Keratinocyte (primary cell): ENCODE data around the gene SLC6A7. TPM values are rescaled to one million over a fixed set of nuclear protein-coding genes. Genes with fewer than 3 reads are reported as not detected.

Source experiments
- DNase-seq: peaks from one replicate; pipeline ENCODE4 v3.0.0-alpha.2; 2011; ENCODE audit warnings: low read depth, missing footprints, low spot score
- FAIRE-seq: peaks from 2 replicates; lab custom pipeline; 2011; peaks lifted over from hg19 to GRCh38; lab: Jason Lieb, UNC
- H2AFZ ChIP-seq: 2 replicates; pipeline ENCODE4 v1.6.0; 2012; ENCODE audit warnings: low read length, control low read depth, inconsistent platforms; ENCODE audit not compliant: control insufficient read depth
- H3K27ac ChIP-seq: 2 replicates; pipeline ENCODE4 v1.5.1; 2011; ENCODE audit warnings: low read length; ENCODE audit not compliant: control insufficient read depth, insufficient read depth
- H3K27me3 ChIP-seq: 3 replicates; pipeline ENCODE4 v1.6.0; 2011; ENCODE audit warnings: low read length; ENCODE audit not compliant: control insufficient read depth, insufficient read depth; ENCODE audit errors: extremely low read depth
- H3K36me3 ChIP-seq, 2 experiments: 2 replicates in 1 of 2; 3 replicates in 1 of 2; pipeline ENCODE4 v1.5.1; 2011; ENCODE audit warnings: low read length in 2 of 2, mild to moderate bottlenecking in 1 of 2; ENCODE audit not compliant: control insufficient read depth in 2 of 2, insufficient read depth in 2 of 2; ENCODE audit errors: extremely low read depth in 1 of 2
- H3K4me1 ChIP-seq: 3 replicates; pipeline ENCODE4 v1.5.1; 2011; ENCODE audit warnings: low read length; ENCODE audit not compliant: control insufficient read depth, insufficient read depth; ENCODE audit errors: extremely low read depth
- H3K4me2 ChIP-seq: 3 replicates; pipeline ENCODE4 v1.6.0; 2011; ENCODE audit warnings: low read depth, low read length; ENCODE audit not compliant: control insufficient read depth, insufficient read depth; ENCODE audit errors: extremely low read depth
- H3K4me3 ChIP-seq, 3 experiments: fragments of 200-600 bp in 1 of 3; sonication (generic) in 1 of 3; 2 replicates in 2 of 3; 3 replicates in 1 of 3; pipeline ENCODE4 v1.5.1; 2011 to 2016; ENCODE audit warnings: low read length in 3 of 3, mild to moderate bottlenecking in 3 of 3, control low read depth in 2 of 3, inconsistent platforms in 1 of 3, low read depth in 1 of 3, mixed read lengths in 1 of 3, mixed run types in 1 of 3, moderate library complexity in 1 of 3; ENCODE audit not compliant: control insufficient read depth in 2 of 3, insufficient read depth in 2 of 3; ENCODE audit errors: extremely low read depth in 1 of 3
- H3K79me2 ChIP-seq: 2 replicates; pipeline ENCODE4 v1.6.0; 2012; ENCODE audit warnings: low read length; ENCODE audit not compliant: control insufficient read depth, insufficient read depth
- H3K9ac ChIP-seq: 3 replicates; pipeline ENCODE4 v1.6.0; 2011; ENCODE audit warnings: low read length; ENCODE audit not compliant: control insufficient read depth, insufficient read depth; ENCODE audit errors: extremely low read depth
- H3K9me1 ChIP-seq: 3 replicates; pipeline ENCODE4 v1.6.0; 2011; ENCODE audit warnings: low read length; ENCODE audit not compliant: control insufficient read depth, insufficient read depth; ENCODE audit errors: extremely low read depth
- H3K9me3 ChIP-seq: 2 replicates; pipeline ENCODE4 v1.5.1; 2012; ENCODE audit warnings: low read depth, low read length; ENCODE audit not compliant: control insufficient read depth
- H4K20me1 ChIP-seq: 3 replicates; pipeline ENCODE4 v1.6.0; 2011; ENCODE audit warnings: low read length; ENCODE audit not compliant: control insufficient read depth, insufficient read depth; ENCODE audit errors: extremely low read depth
- EZH2 ChIP-seq: IDR thresholded peaks from one replicate; pipeline ENCODE4 v1.6.1; 2012; ENCODE audit warnings: inconsistent platforms, mild to moderate bottlenecking, low read length, moderate library complexity
- dilution Hi-C: fragments of 300-500 bp; cut with MboI; formaldehyde crosslinking; loops from one replicate; pipeline ENCODE4 v1.7.0; 2020; ENCODE audit warnings: low sequenced_read_pairs; ENCODE audit not compliant: extremely low pct_ligation_motif_present
- polyA plus RNA-seq, 5 experiments: library from polyadenylated mRNA; depleted of rRNA in 3 of 5; stranded (reverse) in 3 of 5; stranded (forward) in 1 of 5; unstranded in 1 of 5; fragments of >200 nt; gene quantifications; 1 replicate in 1 of 5; 2 replicates in 3 of 5; 3 replicates in 1 of 5; pipeline versions ENCODE4 v1.2.1 to v1.2.3, GENCODE V29; 2011 to 2012; ENCODE audit warnings: missing spikeins in 2 of 5, low read depth in 1 of 5, low replicate concordance in 1 of 5
- TF ChIP-seq, protein P1 (sequence below), 3 experiments: IDR thresholded peaks in 1 of 3; conservative IDR thresholded peaks in 1 of 3; optimal IDR thresholded peaks in 1 of 3; 2 replicates in 2 of 3; 3 replicates in 1 of 3; pipeline versions ENCODE3 to v1.5.1; 2011; ENCODE audit warnings: low read length in 3 of 3, mild to moderate bottlenecking in 3 of 3, moderate library complexity in 2 of 3, control low read depth in 1 of 3, inconsistent platforms in 1 of 3; ENCODE audit not compliant: insufficient read depth in 2 of 3; ENCODE audit errors: extremely low read depth in 1 of 3

The SLC6A7 gene
- polyA plus RNA-seq, 1 donor (not counting 4 experiments of a cell fraction or from before 2014, with no cell fraction given), result not detected

GRCh38 chr5:150157168-150157567, 32.7 kb upstream of the SLC6A7 start:
- Histone ChIP-seq H3K27ac (no peak overlapping the region), H2AFZ (no peak overlapping the region), H3K79me2 (no peaks in the 10 kb centered on the region), H4K20me1 (no peaks in the 10 kb centered on the region), H3K9me3 (no peaks in the 10 kb centered on the region), H3K4me3 (no peak overlapping the region), H3K4me2 (no peak overlapping the region), H3K27me3 (peaks cover 37% of the 10 kb centered on the region), H3K9ac (no peak overlapping the region), H3K9me1 (no peaks in the 10 kb centered on the region), H3K36me3 (no peaks in the 10 kb centered on the region), H3K4me1 (no peaks in the 10 kb centered on the region)
- DNase-seq (no peak), FAIRE-seq (no peak)
- no peak for TF ChIP-seq EZH2
- TF ChIP-seq, protein P1, sequence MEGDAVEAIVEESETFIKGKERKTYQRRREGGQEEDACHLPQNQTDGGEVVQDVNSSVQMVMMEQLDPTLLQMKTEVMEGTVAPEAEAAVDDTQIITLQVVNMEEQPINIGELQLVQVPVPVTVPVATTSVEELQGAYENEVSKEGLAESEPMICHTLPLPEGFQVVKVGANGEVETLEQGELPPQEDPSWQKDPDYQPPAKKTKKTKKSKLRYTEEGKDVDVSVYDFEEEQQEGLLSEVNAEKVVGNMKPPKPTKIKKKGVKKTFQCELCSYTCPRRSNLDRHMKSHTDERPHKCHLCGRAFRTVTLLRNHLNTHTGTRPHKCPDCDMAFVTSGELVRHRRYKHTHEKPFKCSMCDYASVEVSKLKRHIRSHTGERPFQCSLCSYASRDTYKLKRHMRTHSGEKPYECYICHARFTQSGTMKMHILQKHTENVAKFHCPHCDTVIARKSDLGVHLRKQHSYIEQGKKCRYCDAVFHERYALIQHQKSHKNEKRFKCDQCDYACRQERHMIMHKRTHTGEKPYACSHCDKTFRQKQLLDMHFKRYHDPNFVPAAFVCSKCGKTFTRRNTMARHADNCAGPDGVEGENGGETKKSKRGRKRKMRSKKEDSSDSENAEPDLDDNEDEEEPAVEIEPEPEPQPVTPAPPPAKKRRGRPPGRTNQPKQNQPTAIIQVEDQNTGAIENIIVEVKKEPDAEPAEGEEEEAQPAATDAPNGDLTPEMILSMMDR (optimal IDR thresholded peaks at IDR 0.05 in 1 of 3, IDR thresholded peaks at IDR 0.05 in 1 of 3, conservative IDR thresholded peaks at IDR 0.05 in 1 of 3; ENCODE audit: extremely low read depth in 1 of 3, insufficient read depth in 2 of 3, low read length in 3 of 3), result no peak
- dilution Hi-C loops, result no loop called here

- TF ChIP-seq, protein P1 (optimal IDR thresholded peaks at IDR 0.05 in 1 of 3, IDR thresholded peaks at IDR 0.05 in 1 of 3, conservative IDR thresholded peaks at IDR 0.05 in 1 of 3; ENCODE audit: extremely low read depth in 1 of 3, insufficient read depth in 2 of 3, low read length in 3 of 3), result no peak
- no peak for TF ChIP-seq EZH2
- Histone ChIP-seq H3K4me2 (no peak overlapping the region), H3K4me3 (no peak overlapping the region), H2AFZ (no peak overlapping the region), H3K9ac (no peak overlapping the region), H3K79me2 (no peaks in the 10 kb centered on the region), H3K36me3 (no peaks in the 10 kb centered on the region), H3K27ac (no peak overlapping the region), H3K9me1 (no peaks in the 10 kb centered on the region), H4K20me1 (no peaks in the 10 kb centered on the region), H3K9me3 (no peaks in the 10 kb centered on the region), H3K4me1 (no peaks in the 10 kb centered on the region), H3K27me3 (peaks cover 25% of the 10 kb centered on the region)
- no peak for FAIRE-seq
- dilution Hi-C loops, result no loop called here
- no peak for DNase-seq
Measured at GRCh38 chr5:150158170-150158949, 31.5 kb upstream of the SLC6A7 start.
